NCI-H82 (cell line): Measurements from ENCODE around the gene BCOR.

Source experiments
- DNase-seq: peaks from one replicate; lab custom pipeline; 2025; lab: John Stamatoyannopoulos, UW

Gene BCOR

DNA sequence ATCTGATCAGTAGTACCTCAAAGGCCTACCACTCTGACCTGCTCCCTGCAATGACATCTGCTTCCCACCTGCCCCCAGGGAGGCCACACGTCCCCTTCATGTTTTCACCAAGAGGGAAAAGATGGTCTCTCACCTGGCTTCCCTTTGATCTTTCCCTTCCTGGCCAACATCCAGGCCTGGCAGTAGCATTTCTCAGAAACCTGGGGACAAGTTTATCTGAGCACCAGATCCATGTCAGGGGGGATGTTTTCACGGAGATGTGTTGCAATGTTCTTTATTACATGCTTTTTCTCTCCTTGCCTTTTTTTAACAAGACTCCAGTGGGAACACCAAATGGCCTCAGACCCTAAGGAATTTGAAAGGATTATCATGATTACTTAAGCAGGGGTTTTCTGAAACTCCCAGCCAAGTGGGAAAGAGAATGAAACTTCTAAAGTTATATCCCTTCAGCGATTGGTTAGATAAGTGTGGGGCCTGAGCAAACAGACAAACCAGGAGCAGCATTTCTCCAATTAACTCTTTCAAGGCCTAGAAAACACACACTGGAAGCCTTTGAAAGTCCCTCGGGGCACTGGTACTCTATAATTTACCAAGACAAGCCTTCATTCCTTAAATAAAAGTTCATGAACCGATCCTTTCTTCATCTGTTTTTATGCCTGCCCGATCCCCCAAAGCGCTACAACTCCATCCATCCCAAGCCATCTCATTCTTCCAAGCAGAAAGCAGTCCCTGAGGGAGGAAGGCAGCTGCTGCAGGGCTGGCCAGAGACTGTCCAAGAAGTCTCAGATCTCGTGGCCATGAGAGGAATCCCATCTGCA lies 94.1 kb downstream of the BCOR start:
- DNase-seq = peak; percentile 28

DNA sequence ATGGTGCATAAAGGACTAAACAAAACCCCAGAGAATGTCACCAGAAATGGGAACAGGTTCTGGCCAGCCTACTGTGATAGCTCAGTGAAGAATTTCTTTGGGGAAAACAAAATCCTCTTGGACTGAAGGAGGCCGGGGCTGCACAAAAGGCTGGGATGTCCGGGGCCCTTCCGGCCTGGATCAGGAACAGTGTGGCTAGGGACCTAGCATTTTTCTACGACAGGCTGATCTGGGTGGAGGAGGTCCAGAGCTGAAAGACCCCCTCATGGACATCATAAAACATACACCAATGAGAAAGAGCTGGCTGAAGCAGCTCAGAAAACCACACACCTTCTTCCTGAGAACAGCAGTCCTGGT lies 94.7 kb downstream of the BCOR start:
- DNase-seq = no peak
